Kasumi-1 (cell line): ENCODE data around the gene PRR5L.
A peak's percentile ranks its signal among the peaks of the same experiment; 100 is the strongest.

Source experiments
- DNase-seq, 2 experiments: peaks; one replicate each; lab custom pipeline; 2025; lab: John Stamatoyannopoulos, UW

Gene PRR5L

DNA sequence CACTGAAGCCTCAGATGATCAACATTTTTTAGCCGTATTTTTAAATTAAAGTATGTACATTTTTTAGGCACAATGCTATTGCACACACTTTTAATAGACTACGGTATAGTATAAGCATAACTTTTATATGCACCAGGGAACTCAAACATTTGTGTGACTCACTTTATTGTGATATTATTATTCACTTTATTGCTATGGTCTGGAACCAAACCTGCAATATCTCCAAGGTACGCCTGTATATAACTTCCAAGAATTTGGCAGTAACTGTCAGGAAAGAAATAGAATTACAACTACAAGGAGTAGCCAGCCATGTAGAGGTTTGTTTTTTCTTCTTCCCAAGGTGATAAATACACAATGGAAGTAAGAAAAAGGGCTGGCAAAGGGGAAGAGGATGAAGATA lies 62.3 kb downstream of the PRR5L start:
- DNase-seq = no peak

- no peak for DNase-seq
These were observed 64.2 kb downstream of the PRR5L start for GRCh38 chr11:36360318-36360717.

- no peak for DNase-seq
These were observed 64.8 kb downstream of the PRR5L start for GRCh38 chr11:36360826-36361415.

- no peak for DNase-seq
These were observed 65.4 kb downstream of the PRR5L start for GRCh38 chr11:36361472-36361871.

- no peak for DNase-seq
These were observed 65.9 kb downstream of the PRR5L start for GRCh38 chr11:36361901-36362391.

- DNase-seq = no peak
These were observed 66.8 kb downstream of the PRR5L start for GRCh38 chr11:36362902-36363301.

- peak; percentile 28 to 33 for DNase-seq
These were observed 67.5 kb downstream of the PRR5L start for GRCh38 chr11:36363361-36364268.

- no peak for DNase-seq
These were observed 68.7 kb downstream of the PRR5L start for GRCh38 chr11:36364551-36365325.

GRCh38 chr11:36365907-36366306 lies 69.8 kb downstream of the PRR5L start:
- peak; percentile 50 to 60 for DNase-seq

- no peak for DNase-seq
These were observed 72.0 kb downstream of the PRR5L start for GRCh38 chr11:36367806-36368680.

DNA sequence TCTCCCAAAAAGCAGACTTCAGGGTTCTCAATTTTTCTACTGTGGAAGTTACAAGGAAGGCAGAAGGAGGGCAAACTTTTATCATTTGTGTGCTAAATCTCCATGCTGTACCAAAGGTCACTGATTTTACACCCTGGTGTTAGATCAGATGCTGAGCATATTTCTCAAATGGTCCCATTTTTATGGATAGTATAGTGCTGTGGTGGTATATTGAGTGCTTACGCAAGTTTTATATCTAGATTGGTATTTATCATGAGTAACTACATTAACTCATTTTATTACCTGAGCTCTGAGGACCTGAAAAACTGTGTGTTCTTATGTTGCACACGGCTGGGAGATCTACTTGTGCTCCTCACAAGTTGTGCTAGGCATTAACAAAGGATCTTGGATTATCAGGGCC lies 75.1 kb downstream of the PRR5L start:
- no peak for DNase-seq

GRCh38 chr11:36371590-36371989 lies 75.5 kb downstream of the PRR5L start:
- no peak for DNase-seq

GRCh38 chr11:36372101-36372771 lies 76.1 kb downstream of the PRR5L start:
- DNase-seq = no peak

DNA sequence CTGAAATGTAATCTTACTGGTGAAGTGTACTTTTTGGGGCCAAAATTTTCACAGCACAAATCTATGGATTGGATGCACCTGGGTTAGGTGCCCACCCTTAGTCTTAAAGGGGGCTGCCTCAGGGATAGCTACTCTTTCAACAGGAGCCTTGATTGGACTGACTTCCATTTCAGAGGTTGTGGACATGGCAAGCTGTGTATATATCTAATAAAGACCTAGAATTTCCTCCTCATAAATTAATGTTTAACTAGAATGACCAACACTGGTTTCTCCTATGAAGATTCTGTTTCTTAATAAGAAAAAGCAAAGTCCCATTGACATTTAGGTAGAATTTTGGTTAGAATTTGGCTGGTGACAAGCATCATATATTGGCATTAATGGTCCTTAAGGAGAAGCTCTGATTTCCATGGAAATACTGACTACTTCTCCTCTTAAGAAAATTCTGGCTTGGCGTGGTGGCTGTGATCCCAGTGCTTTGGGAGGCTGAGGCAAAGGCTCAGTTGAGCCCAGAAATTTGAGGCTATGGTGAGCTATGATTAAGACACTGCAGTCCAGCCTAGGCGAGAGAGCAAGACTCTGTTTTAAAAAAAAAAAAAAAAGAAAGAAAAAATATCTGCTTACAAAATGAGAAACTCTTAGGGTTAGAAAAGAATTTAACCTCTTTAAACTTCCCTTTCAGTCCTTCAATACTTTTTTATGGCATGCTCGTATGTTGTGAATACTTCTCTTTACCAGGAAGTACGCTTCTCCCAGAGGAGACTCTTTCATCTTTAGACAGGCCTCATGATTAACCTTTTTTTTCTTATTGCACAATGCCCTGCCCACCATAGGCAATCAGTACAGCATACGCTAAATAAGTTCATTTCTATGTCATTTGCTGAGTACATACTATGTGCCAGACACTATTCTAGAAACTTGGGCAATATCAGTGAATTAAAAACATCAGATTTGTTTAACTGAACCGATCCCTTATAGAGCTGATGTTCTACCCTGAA lies 77.2 kb downstream of the PRR5L start:
- no peak for DNase-seq

GRCh38 chr11:36374726-36375125 lies 78.6 kb downstream of the PRR5L start:
- DNase-seq = no peak

DNA sequence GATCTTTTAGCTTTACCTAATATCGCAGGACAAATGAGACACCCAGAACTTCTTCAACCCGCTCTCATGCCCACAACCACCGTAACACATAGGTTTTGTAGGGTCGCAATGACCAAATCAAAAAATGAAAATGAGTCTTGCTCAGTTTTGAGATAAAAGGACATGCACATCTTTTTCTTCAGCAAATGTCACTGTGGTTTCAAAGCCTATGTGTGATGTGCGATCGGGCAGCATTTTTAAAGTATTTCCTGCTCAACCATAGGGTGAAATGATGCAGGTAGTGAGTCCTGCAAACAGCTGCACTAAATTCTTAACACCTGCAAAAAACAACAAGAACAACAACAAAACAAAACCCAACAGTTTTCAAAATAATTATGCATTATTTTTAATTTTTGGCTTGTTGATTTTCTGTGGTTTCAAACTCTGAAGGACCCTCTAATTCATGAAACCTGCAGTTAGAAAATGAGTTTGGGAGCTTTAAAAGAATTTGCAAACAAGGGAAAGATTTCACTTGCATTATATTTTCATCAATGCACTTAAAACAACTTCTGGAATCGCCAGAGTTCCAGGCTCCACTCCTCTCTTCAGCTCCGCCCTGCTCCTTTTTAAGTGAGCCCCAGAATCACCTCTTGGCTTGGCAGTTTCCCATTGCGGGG lies 79.4 kb downstream of the PRR5L start:
- DNase-seq = no peak

- DNase-seq = peak in 1 of 2 experiments; percentile 47
These were observed 80.2 kb downstream of the PRR5L start for GRCh38 chr11:36376009-36376887.
